ENCODE results near the gene SLC7A9.
"Not testable (repeated sequence)": the region's sequence is repeated elsewhere in the genome, so short reads cannot be mapped to it uniquely, and the experiment has no call there.

SLC7A9 gene

DNA sequence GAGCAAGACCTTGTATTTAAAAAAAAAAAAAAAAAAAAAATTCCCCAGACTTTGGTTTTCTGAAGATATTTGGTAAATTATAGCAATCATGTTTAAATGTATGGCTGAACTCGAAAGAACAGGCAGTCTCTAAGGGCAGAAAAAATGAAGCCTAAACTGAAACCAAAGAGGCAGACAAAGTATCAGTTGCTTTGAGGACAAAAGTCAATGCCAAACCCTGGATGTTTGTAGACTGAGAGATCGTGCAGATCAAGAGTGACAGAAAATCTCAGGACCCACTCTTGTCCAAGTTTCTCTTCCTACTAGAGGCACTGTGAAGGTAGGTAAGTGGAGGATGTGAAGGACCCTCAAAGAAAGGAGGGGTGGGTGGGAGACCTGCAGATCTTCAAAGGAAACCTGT, 11.1 kb upstream of the SLC7A9 start:
- no peak for DNase-seq

GRCh38 chr19:32879741-32880140, 10.2 kb upstream of the SLC7A9 start:
- no peak for DNase-seq

DNA sequence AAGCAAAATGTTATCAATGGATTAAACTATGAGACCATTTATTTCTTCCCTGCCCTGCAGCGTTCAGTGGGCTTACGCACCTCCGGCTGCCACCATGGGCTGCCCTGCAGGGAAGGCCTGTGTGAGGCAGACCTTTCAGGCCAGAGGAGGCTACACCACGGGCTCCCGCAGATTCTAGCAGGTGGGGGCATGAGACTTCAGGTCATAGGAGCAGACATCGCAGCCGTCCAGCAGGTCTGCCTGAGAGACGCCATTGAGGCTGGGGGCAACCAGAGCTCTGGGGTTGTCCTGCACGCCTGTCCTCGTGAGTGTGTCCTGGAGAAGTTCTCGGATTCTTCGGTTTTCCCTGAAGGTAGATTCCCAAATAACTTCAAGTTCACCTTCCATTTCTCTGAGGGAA, 9.4 kb upstream of the SLC7A9 start:
- no peak for DNase-seq

- no peak for DNase-seq
Observed at GRCh38 chr19:32877977-32878745, 8.6 kb upstream of the SLC7A9 start.

- DNase-seq = no peak
Observed at GRCh38 chr19:32877323-32877912, 7.9 kb upstream of the SLC7A9 start.

GRCh38 chr19:32876919-32877285, 7.3 kb upstream of the SLC7A9 start:
- DNase-seq = no peak

- DNase-seq = no peak
Observed at GRCh38 chr19:32876236-32876918, 6.8 kb upstream of the SLC7A9 start.

- DNase-seq = no peak
Observed at GRCh38 chr19:32875428-32875827, 5.9 kb upstream of the SLC7A9 start.

- no peak for DNase-seq
Observed at GRCh38 chr19:32874605-32875004, 5.0 kb upstream of the SLC7A9 start.

- DNase-seq = peak; percentile 56
Observed at GRCh38 chr19:32873247-32873959, 3.8 kb upstream of the SLC7A9 start.

GRCh38 chr19:32872391-32872790, 2.8 kb upstream of the SLC7A9 start:
- no peak for DNase-seq

DNA sequence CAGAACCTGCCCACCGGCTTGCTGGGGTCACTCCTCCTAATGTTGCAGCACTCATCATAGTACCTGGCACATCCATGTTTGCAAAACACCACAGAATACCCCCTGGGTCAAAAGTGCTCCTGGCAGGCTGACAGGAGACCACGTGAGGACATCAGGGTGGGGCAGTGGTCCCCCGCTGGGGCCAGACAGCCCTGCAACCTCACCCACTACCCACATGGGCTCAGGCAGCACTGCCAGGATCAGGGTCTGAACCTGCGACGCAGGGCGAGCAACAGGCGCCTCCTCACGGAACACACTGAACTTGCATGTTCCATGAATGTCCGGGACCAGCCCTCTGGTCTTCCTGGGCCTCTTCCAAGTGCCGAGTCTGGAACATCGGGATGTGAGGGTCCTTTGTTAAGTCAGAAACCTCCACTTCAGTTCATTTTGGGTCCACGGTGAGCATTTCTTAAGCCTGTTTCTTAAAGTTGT, 1.4 kb upstream of the SLC7A9 start:
- DNase-seq = no peak

- no peak for DNase-seq
Observed at GRCh38 chr19:32869966-32870573, 503 bp upstream of the SLC7A9 start.

GRCh38 chr19:32868206-32868950, 1.2 kb downstream of the SLC7A9 start:
- DNase-seq = no peak

DNA sequence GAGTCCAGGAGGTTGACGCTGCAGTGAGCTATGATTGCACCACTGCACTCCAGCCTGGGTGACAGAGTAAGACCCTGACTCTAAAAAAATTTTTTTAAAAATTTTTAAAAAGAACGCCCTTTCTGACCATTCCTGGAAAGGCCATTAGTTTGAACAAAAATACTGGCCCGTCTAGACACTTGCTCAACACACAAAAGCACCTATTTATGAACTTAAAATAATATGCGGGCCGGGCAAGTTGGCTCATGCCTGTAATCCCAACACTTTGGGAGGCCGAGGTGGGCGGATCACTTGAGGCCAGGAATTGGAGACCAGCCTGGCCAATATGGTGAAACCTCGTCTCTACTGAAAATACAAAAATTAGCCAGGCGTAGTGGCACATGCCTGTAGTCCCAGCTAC, 2.1 kb downstream of the SLC7A9 start:
- DNase-seq = not testable (repeated sequence)

- DNase-seq = no peak
Observed at GRCh38 chr19:32866564-32867265, 2.9 kb downstream of the SLC7A9 start.

GRCh38 chr19:32866061-32866460, 3.5 kb downstream of the SLC7A9 start:
- DNase-seq = no peak

GRCh38 chr19:32865326-32865725, 4.2 kb downstream of the SLC7A9 start:
- DNase-seq = no peak

GRCh38 chr19:32864318-32865007, 5.1 kb downstream of the SLC7A9 start:
- DNase-seq = no peak

GRCh38 chr19:32863841-32864240, 5.7 kb downstream of the SLC7A9 start:
- DNase-seq = no peak

DNA sequence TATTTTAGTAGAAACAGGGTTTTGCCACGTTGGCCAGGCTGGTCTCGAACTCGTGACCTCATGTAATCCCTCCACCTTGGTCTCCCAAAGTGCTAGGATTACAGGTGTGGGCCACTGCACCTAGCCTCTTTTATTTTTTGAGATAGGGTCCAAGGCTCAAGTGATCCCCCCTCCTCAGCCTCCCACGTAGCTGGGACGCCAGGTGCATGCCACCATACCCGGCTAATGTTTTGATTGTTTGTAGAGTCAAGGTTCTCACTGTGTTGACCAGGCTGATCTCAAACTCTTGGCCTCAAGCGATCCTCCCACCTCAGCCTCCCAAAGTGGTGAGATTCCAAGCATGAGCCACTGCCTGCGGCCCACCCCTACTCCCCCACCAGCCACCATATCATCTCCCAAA, 6.3 kb downstream of the SLC7A9 start:
- DNase-seq = no peak

Data from stimulated activated CD8-positive, alpha-beta memory T cell treated with anti-CD3 and anti-CD28 coated beads, Interleukin-4, amount 100 ng/mL, for 48 hours (primary cell).